ENCODE measurements around the gene NUP205. TPM values are rescaled to one million over a fixed set of nuclear protein-coding genes. Genes with fewer than 3 reads are reported as not detected.

Gene NUP205
- total and polyA plus RNA-seq, 2 experiments from 2014 or later, result 15.2 to 44.6 TPM

- Histone ChIP-seq H4K20me1 (ENCODE audit: insufficient read depth, poor library complexity, severe bottlenecking) (no peaks in the 10 kb centered on the region), H3K27me3 (no peaks in the 10 kb centered on the region), H3K79me2 (peaks cover 69% of the 10 kb centered on the region), H2AFZ (no peak overlapping the region), H3K36me3 (replicated peaks; ENCODE audit: insufficient read depth, low read depth) (no peaks in the 10 kb centered on the region), H3K27ac (no peak overlapping the region), H3K4me2 (no peak overlapping the region), H3K4me3 (no peak overlapping the region), H3K9me3 (ENCODE audit: low read depth) (no peaks in the 10 kb centered on the region), H3K4me1 (ENCODE audit: insufficient read depth) (peaks cover 5% of the 10 kb centered on the region), H3K9me2 (replicated peaks; ENCODE audit: insufficient read depth) (no peaks in the 10 kb centered on the region)
- TF ChIP-seq CTCF (IDR thresholded peaks at IDR 0.05; ENCODE audit: poor library complexity) (no peak), EZH2phosphoT487 (IDR thresholded peaks at IDR 0.05; ENCODE audit: low read depth, severe bottlenecking, unreplicated experiment) (no peak), EZH2 (IDR thresholded peaks at IDR 0.05; ENCODE audit: borderline replicate concordance) (no peak)
- no peak for DNase-seq (ENCODE audit: low spot score)
- 90% methylated on average over 1 of the region's 1 CpG for WGBS (ENCODE audit: low lambda C conversion rate, missing lambda C conversion rate)
Measured at GRCh38 chr7:135560631-135561030, 2.9 kb downstream of the NUP205 start.

- H3K36me3 ChIP-seq (replicated peaks; ENCODE audit: insufficient read depth, low read depth), result no peaks in the 10 kb centered on the region
- TF ChIP-seq EZH2phosphoT487 (IDR thresholded peaks at IDR 0.05; ENCODE audit: low read depth, severe bottlenecking, unreplicated experiment), result no peak
- TF ChIP-seq CTCF (IDR thresholded peaks at IDR 0.05; ENCODE audit: poor library complexity), result no peak
- TF ChIP-seq EZH2 (IDR thresholded peaks at IDR 0.05; ENCODE audit: borderline replicate concordance), result no peak
- peak; percentile 17 for DNase-seq (ENCODE audit: low spot score)
Measured at GRCh38 chr7:135562720-135563119, 5.0 kb downstream of the NUP205 start.

GRCh38 chr7:135571834-135572233 is 14.1 kb downstream of the NUP205 start:
- Histone ChIP-seq H3K27ac (no peak overlapping the region), H3K9me2 (replicated peaks; ENCODE audit: insufficient read depth) (no peaks in the 10 kb centered on the region), H3K36me3 (replicated peaks; ENCODE audit: insufficient read depth, low read depth) (no peaks in the 10 kb centered on the region), H3K4me2 (no peak overlapping the region), H3K27me3 (no peaks in the 10 kb centered on the region), H3K9me3 (ENCODE audit: low read depth) (no peaks in the 10 kb centered on the region), H3K4me3 (no peak overlapping the region), H3K79me2 (peaks cover 44% of the 10 kb centered on the region), H3K4me1 (ENCODE audit: insufficient read depth) (no peaks in the 10 kb centered on the region), H4K20me1 (ENCODE audit: insufficient read depth, poor library complexity, severe bottlenecking) (no peaks in the 10 kb centered on the region), H2AFZ (no peak overlapping the region)
- TF ChIP-seq EZH2 (IDR thresholded peaks at IDR 0.05; ENCODE audit: borderline replicate concordance) (no peak), CTCF (IDR thresholded peaks at IDR 0.05; ENCODE audit: poor library complexity) (no peak)
- WGBS (ENCODE audit: low lambda C conversion rate, missing lambda C conversion rate), result 97% methylated on average over 3 of the region's 3 CpGs
- no peak for DNase-seq (ENCODE audit: low spot score)

More at GRCh38 chr7:135562720-135563119, 5.0 kb downstream of the NUP205 start:
- Histone ChIP-seq H3K4me3 (no peak overlapping the region), H3K4me2 (no peak overlapping the region), H3K9me3 (ENCODE audit: low read depth) (no peaks in the 10 kb centered on the region), H3K27me3 (no peaks in the 10 kb centered on the region), H2AFZ (no peak overlapping the region), H3K9me2 (replicated peaks; ENCODE audit: insufficient read depth) (no peaks in the 10 kb centered on the region), H3K4me1 (ENCODE audit: insufficient read depth) (peaks cover 5% of the 10 kb centered on the region), H4K20me1 (ENCODE audit: insufficient read depth, poor library complexity, severe bottlenecking) (no peaks in the 10 kb centered on the region), H3K79me2 (peaks cover 89% of the 10 kb centered on the region), H3K27ac (no peak overlapping the region)
- WGBS (ENCODE audit: low lambda C conversion rate, missing lambda C conversion rate), result 48% methylated on average over 8 of the region's 8 CpGs

GRCh38 chr7:135573541-135573940 is 15.8 kb downstream of the NUP205 start:
- no peaks in the 10 kb centered on the region for H3K9me3 ChIP-seq (ENCODE audit: low read depth)
- H3K9me2 ChIP-seq (replicated peaks; ENCODE audit: insufficient read depth), result no peaks in the 10 kb centered on the region
- no peaks in the 10 kb centered on the region for H3K4me1 ChIP-seq (ENCODE audit: insufficient read depth)
- H3K27me3 ChIP-seq, result no peaks in the 10 kb centered on the region
- no peaks in the 10 kb centered on the region for H3K36me3 ChIP-seq (replicated peaks; ENCODE audit: insufficient read depth, low read depth)
- H2AFZ ChIP-seq, result no peak overlapping the region
- no peaks in the 10 kb centered on the region for H4K20me1 ChIP-seq (ENCODE audit: insufficient read depth, poor library complexity, severe bottlenecking)
- H3K27ac ChIP-seq, result no peak overlapping the region
- H3K4me2 ChIP-seq, result no peak overlapping the region
- TF ChIP-seq EZH2 (IDR thresholded peaks at IDR 0.05; ENCODE audit: borderline replicate concordance) (no peak), CTCF (IDR thresholded peaks at IDR 0.05; ENCODE audit: poor library complexity) (no peak), EZH2phosphoT487 (IDR thresholded peaks at IDR 0.05; ENCODE audit: low read depth, severe bottlenecking, unreplicated experiment) (no peak)
- peaks cover 28% of the 10 kb centered on the region for H3K79me2 ChIP-seq
- WGBS (ENCODE audit: low lambda C conversion rate, missing lambda C conversion rate), result 99% methylated on average over 2 of the region's 2 CpGs
- no peak for DNase-seq (ENCODE audit: low spot score)
- H3K4me3 ChIP-seq, result no peak overlapping the region

Data from hepatocyte (in vitro differentiated cells).